HepG2 (cell line): ENCODE measurements around the gene C20orf202. TPM values are rescaled to one million over a fixed set of nuclear protein-coding genes. Genes with fewer than 3 reads are reported as not detected.

Experiments used
- EEA1 ChIP-seq: sonication (generic); formaldehyde crosslinking; IDR thresholded peaks from 2 replicates; pipeline ENCODE4 v1.5.1; 2020; ENCODE audit warnings: mild to moderate bottlenecking, missing genetic modification reagents, borderline replicate concordance
- HNF4A ChIP-seq: sonication (generic); formaldehyde crosslinking; IDR thresholded peaks from 2 replicates; pipeline ENCODE4 v1.4.0; 2020; ENCODE audit warnings: missing genetic modification reagents
- KDM5B ChIP-seq: sonication (generic); formaldehyde crosslinking; IDR thresholded peaks from 2 replicates; pipeline ENCODE4 v1.4.0; 2020; ENCODE audit warnings: missing genetic modification reagents, mild to moderate bottlenecking, borderline replicate concordance
- MLLT10 ChIP-seq: sonication (generic); formaldehyde crosslinking; IDR thresholded peaks from 2 replicates; pipeline ENCODE4 v1.4.0; 2020; ENCODE audit warnings: missing genetic modification reagents
- NCOR1 ChIP-seq: fragments of 200-600 bp; sonication (generic); IDR thresholded peaks from 2 replicates; pipeline ENCODE4 v1.7.0; 2017; ENCODE audit warnings: antibody characterized with exemption, low read length, borderline replicate concordance
- POGZ ChIP-seq: sonication (generic); formaldehyde crosslinking; IDR thresholded peaks from 2 replicates; pipeline ENCODE4 v1.4.0; 2020; ENCODE audit warnings: mild to moderate bottlenecking, missing genetic modification reagents
- PPARG ChIP-seq: conservative IDR thresholded peaks from 2 replicates; pipeline ENCODE4 v1.6.1; 2016; ENCODE audit warnings: missing biosample characterization, missing genetic modification reagents
- RAD21 ChIP-seq: fragments of 450-650 bp; formaldehyde crosslinking; IDR thresholded peaks from 2 replicates; pipeline ENCODE4 v1.5.0; 2020; ENCODE audit warnings: mild to moderate bottlenecking
- SRY ChIP-seq: sonication (generic); formaldehyde crosslinking; IDR thresholded peaks from 2 replicates; pipeline ENCODE4 v1.8.0; 2022; ENCODE audit warnings: mild to moderate bottlenecking, missing genetic modification reagents
- TCF7 ChIP-seq: sonication (generic); IDR thresholded peaks from 2 replicates; pipeline ENCODE4 v1.6.1; 2016; ENCODE audit warnings: antibody characterized with exemption, low read depth
- THYN1 ChIP-seq: sonication (generic); formaldehyde crosslinking; IDR thresholded peaks from 2 replicates; pipeline ENCODE4 v1.8.1; 2023; ENCODE audit warnings: low read depth, mild to moderate bottlenecking, moderate library complexity, missing genetic modification reagents, borderline replicate concordance
- WIZ ChIP-seq: sonication (generic); formaldehyde crosslinking; IDR thresholded peaks from 2 replicates; pipeline ENCODE4 v1.5.1; 2020; ENCODE audit warnings: mild to moderate bottlenecking, missing genetic modification reagents
- YY1 ChIP-seq: IDR thresholded peaks from 2 replicates; pipeline ENCODE4 v1.6.1; 2011; ENCODE audit warnings: low read length, low read depth, moderate library complexity, mild to moderate bottlenecking; ENCODE audit not compliant: insufficient read depth, insufficient replicate concordance
- ZNF251 ChIP-seq: sonication (generic); formaldehyde crosslinking; IDR thresholded peaks from 2 replicates; pipeline ENCODE4 v1.9.0; 2021; ENCODE audit warnings: mild to moderate bottlenecking, missing genetic modification reagents
- ZNF350 ChIP-seq: sonication (generic); formaldehyde crosslinking; IDR thresholded peaks from 2 replicates; pipeline ENCODE4 v1.4.0; 2020; ENCODE audit warnings: mild to moderate bottlenecking, low read depth, missing genetic modification reagents, borderline replicate concordance
- ZNF431 ChIP-seq: sonication (generic); formaldehyde crosslinking; IDR thresholded peaks from 2 replicates; pipeline ENCODE4 v1.9.0; 2022; ENCODE audit warnings: missing genetic modification reagents, low read depth, mild to moderate bottlenecking, borderline replicate concordance
- ZNF44 ChIP-seq: sonication (generic); formaldehyde crosslinking; IDR thresholded peaks from 2 replicates; pipeline ENCODE4 v1.5.1; 2020; ENCODE audit warnings: mild to moderate bottlenecking, missing genetic modification reagents
- ZNF816 ChIP-seq: sonication (generic); formaldehyde crosslinking; IDR thresholded peaks from 2 replicates; pipeline ENCODE4 v1.8.0; 2022; ENCODE audit warnings: missing genetic modification reagents, mild to moderate bottlenecking, borderline replicate concordance
- polyA plus RNA-seq, 8 experiments: library from polyadenylated mRNA; depleted of rRNA in 3 of 8; stranded (reverse) in 7 of 8; unstranded in 1 of 8; fragments of >200 nt; fragmentation: Illumina TruSeq in 4 of 8; extraction: Trizol in 4 of 8; gene quantifications; 2 replicates each; pipeline versions ENCODE4 v1.2.1 to v1.2.3, GENCODE V29; 2011 to 2016; ENCODE audit warnings: low read depth in 4 of 8, missing spikeins in 1 of 8, mixed read lengths in 1 of 8; ENCODE audit not compliant: insufficient read depth in 1 of 8
- total RNA-seq, 5 experiments: library from RNA; depleted of rRNA; stranded (reverse); fragments of >200 nt; fragmentation: Illumina TruSeq; extraction: Trizol; gene quantifications; 2 replicates each; pipeline ENCODE4 v1.2.3, GENCODE V29; 2016; ENCODE audit warnings: low read depth in 1 of 5
- TF ChIP-seq, protein P1 (sequence below): sonication (generic); formaldehyde crosslinking; IDR thresholded peaks from 2 replicates; pipeline ENCODE4 v1.8.0; 2022; ENCODE audit warnings: mild to moderate bottlenecking, missing genetic modification reagents; ENCODE audit not compliant: insufficient replicate concordance
- TF ChIP-seq, protein P2 (sequence below): sonication (generic); formaldehyde crosslinking; IDR thresholded peaks from 2 replicates; pipeline ENCODE4 v1.8.1; 2023; ENCODE audit warnings: mild to moderate bottlenecking, missing genetic modification reagents
- TF ChIP-seq, protein P3 (sequence below): sonication (generic); formaldehyde crosslinking; IDR thresholded peaks from 2 replicates; pipeline ENCODE4 v1.5.1; 2020; ENCODE audit warnings: mild to moderate bottlenecking, moderate library complexity, missing genetic modification reagents
- TF ChIP-seq, protein P4 (sequence below): sonication (generic); formaldehyde crosslinking; IDR thresholded peaks from 2 replicates; pipeline ENCODE4 v1.8.1; 2023; ENCODE audit warnings: missing genetic modification reagents, inconsistent platforms, borderline replicate concordance

The C20orf202 gene
- total and polyA plus RNA-seq, 2 of the 13 experiments (the other 11 are each of a cell fraction or from before 2014, with no cell fraction given): 0.20 to 1.2 TPM

DNA sequence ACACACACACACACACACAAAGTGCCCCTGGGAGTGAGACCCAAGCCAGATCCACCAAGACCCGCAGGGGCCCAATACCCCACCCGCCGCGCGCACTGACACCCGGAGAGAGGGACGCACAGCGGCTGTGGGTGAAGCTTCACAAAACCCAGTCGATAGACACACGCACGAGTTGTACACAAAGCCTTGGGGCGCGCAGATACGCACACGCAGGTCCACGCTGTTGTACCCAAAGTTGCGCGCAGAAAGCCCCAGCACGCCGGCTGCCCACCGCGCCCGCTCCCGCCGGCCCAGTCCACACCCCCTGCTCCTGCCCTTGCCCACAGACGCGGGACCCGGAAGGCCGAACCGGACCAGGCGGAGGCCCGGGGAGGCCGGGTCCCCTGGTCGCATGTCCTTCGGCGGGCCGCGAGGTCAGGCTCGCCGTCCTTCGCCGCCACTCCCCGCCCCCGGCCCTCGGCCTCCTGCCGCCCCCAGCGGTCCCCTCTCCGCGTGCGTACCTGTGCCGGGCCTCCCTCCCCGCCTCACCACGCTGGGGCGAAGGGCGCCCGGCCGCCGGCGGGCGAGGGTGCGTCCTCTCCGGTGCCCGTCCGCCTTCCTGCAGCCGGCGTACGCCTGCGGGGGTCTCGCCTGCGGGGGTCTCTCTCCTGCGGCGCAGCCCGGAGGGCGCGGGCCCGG lies 18.5 kb upstream of the C20orf202 start, which contains the start of gene TMEM74B (continued):
- no peak for TF ChIP-seq ZNF251
- TF ChIP-seq EEA1 (CRISPR knock-in tag): peak; percentile 53; the same call in 1 of the 2 replicates
- TF ChIP-seq ZNF816: no peak
- TF ChIP-seq, protein P1, sequence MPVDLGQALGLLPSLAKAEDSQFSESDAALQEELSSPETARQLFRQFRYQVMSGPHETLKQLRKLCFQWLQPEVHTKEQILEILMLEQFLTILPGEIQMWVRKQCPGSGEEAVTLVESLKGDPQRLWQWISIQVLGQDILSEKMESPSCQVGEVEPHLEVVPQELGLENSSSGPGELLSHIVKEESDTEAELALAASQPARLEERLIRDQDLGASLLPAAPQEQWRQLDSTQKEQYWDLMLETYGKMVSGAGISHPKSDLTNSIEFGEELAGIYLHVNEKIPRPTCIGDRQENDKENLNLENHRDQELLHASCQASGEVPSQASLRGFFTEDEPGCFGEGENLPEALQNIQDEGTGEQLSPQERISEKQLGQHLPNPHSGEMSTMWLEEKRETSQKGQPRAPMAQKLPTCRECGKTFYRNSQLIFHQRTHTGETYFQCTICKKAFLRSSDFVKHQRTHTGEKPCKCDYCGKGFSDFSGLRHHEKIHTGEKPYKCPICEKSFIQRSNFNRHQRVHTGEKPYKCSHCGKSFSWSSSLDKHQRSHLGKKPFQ (CRISPR knock-in tag): no peak
- no peak for TF ChIP-seq PPARG (CRISPR knock-in tag)
- TF ChIP-seq ZNF350: no peak
- peak; percentile 61; the same call in 1 of the 2 replicates for TF ChIP-seq KDM5B
- no peak for TF ChIP-seq HNF4A (CRISPR knock-in tag)
- peak; percentile 73; the same call in 1 of the 2 replicates for TF ChIP-seq ZNF44 (CRISPR knock-in tag)
- TF ChIP-seq MLLT10: no peak
- TF ChIP-seq TCF7: no peak
- TF ChIP-seq, protein P2, sequence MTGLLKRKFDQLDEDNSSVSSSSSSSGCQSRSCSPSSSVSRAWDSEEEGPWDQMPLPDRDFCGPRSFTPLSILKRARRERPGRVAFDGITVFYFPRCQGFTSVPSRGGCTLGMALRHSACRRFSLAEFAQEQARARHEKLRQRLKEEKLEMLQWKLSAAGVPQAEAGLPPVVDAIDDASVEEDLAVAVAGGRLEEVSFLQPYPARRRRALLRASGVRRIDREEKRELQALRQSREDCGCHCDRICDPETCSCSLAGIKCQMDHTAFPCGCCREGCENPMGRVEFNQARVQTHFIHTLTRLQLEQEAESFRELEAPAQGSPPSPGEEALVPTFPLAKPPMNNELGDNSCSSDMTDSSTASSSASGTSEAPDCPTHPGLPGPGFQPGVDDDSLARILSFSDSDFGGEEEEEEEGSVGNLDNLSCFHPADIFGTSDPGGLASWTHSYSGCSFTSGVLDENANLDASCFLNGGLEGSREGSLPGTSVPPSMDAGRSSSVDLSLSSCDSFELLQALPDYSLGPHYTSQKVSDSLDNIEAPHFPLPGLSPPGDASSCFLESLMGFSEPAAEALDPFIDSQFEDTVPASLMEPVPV (CRISPR knock-in tag): 0 out of 2 replicates have a peak, but pooled peaks have one; percentile 17
- TF ChIP-seq SRY: 0 out of 2 replicates have a peak, but pooled peaks have one; percentile 37
- TF ChIP-seq ZNF431 (CRISPR knock-in tag): no peak
- TF ChIP-seq, protein P3, sequence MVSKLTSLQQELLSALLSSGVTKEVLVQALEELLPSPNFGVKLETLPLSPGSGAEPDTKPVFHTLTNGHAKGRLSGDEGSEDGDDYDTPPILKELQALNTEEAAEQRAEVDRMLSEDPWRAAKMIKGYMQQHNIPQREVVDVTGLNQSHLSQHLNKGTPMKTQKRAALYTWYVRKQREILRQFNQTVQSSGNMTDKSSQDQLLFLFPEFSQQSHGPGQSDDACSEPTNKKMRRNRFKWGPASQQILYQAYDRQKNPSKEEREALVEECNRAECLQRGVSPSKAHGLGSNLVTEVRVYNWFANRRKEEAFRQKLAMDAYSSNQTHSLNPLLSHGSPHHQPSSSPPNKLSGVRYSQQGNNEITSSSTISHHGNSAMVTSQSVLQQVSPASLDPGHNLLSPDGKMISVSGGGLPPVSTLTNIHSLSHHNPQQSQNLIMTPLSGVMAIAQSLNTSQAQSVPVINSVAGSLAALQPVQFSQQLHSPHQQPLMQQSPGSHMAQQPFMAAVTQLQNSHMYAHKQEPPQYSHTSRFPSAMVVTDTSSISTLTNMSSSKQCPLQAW (CRISPR knock-in tag): no peak
- TF ChIP-seq RAD21 (CRISPR knock-in tag): no peak
- TF ChIP-seq WIZ: no peak
- TF ChIP-seq, protein P4, sequence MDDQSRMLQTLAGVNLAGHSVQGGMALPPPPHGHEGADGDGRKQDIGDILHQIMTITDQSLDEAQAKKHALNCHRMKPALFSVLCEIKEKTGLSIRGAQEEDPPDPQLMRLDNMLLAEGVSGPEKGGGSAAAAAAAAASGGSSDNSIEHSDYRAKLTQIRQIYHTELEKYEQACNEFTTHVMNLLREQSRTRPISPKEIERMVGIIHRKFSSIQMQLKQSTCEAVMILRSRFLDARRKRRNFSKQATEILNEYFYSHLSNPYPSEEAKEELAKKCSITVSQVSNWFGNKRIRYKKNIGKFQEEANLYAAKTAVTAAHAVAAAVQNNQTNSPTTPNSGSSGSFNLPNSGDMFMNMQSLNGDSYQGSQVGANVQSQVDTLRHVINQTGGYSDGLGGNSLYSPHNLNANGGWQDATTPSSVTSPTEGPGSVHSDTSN (CRISPR knock-in tag): no peak
- no peak for TF ChIP-seq NCOR1
- TF ChIP-seq POGZ: no peak
- TF ChIP-seq YY1: no peak
- TF ChIP-seq THYN1: no peak
